K562 (cell line): ENCODE results near the gene GRWD1. TPM values are rescaled to one million over a fixed set of nuclear protein-coding genes. Genes with fewer than 3 reads are reported as not detected.

ENCODE experiments used
- ATAC-seq: fragments of 200-7000 bp; cut with Tn5 transposase; 3 replicates; pipeline ENCODE4 v1.9.1; 2020; ENCODE audit warnings: moderate library complexity
- BruUV-seq: library from RNA; stranded (reverse); fragments of 400-500 nt; replicated peaks from 2 replicates; lab custom pipeline; 2021; lab: Mats Ljungman, UMichigan
- CTCF ChIA-PET: fragments of 300-600 bp; formaldehyde crosslinking; extraction: SDS; loops from one replicate; lab custom pipeline; 2021; ENCODE audit warnings: low intra/inter-chr PET ratio; lab: Yijun Ruan, JAX
- POLR2A ChIA-PET: fragments of 300-600, 350-650 bp; sonication (Branson Sonifier 250); formaldehyde crosslinking; extraction: SDS; loops from one replicate; lab custom pipeline; 2021; ENCODE audit warnings: antibody characterized with exemption, inconsistent platforms; lab: Yijun Ruan, JAX
- DNase-seq, 4 experiments: peaks; one replicate each; pipeline versions ENCODE4 v3.0.0 to v3.0.0-alpha.2; 2011 to 2018; ENCODE audit warnings: low spot score in 3 of 4, mixed read lengths in 3 of 4; ENCODE audit errors: extremely low read depth in 1 of 4
- FAIRE-seq: peaks from 2 replicates; lab custom pipeline; 2011; peaks lifted over from hg19 to GRCh38; lab: Jason Lieb, UNC
- H2AFZ ChIP-seq: 2 replicates; pipeline ENCODE4 v1.6.0; 2011; ENCODE audit warnings: low read depth, low read length, control low read depth, inconsistent platforms
- H3K27ac ChIP-seq: fragments of 200-600 bp; 3 replicates; pipeline ENCODE4 v1.8.0; 2011; ENCODE audit warnings: low read depth, mild to moderate bottlenecking, control low read depth, inconsistent platforms, low read length, moderate library complexity, mixed read lengths; ENCODE audit errors: extremely low read depth
- H3K27me3 ChIP-seq, 2 experiments: fragments of 300-600 bp in 1 of 2; 2 replicates in 1 of 2; 3 replicates in 1 of 2; pipeline versions ENCODE4 v1.6.0 to v1.8.0; 2011; ENCODE audit warnings: inconsistent platforms in 2 of 2, low read length in 2 of 2, mild to moderate bottlenecking in 1 of 2, mixed read lengths in 1 of 2, moderate library complexity in 1 of 2; ENCODE audit not compliant: control insufficient read depth in 2 of 2, insufficient read depth in 2 of 2
- H3K36me3 ChIP-seq: fragments of 300-600 bp; 3 replicates; pipeline ENCODE4 v1.8.0; 2011; ENCODE audit warnings: mild to moderate bottlenecking, low read length, inconsistent platforms; ENCODE audit not compliant: control insufficient read depth, insufficient read depth
- H3K4me1 ChIP-seq, 2 experiments: fragments of 200-600 bp in 1 of 2; replicated peaks in 1 of 2; 2 replicates in 1 of 2; 3 replicates in 1 of 2; pipeline versions ENCODE4 v1.5.1 to v1.8.0; 2011; ENCODE audit warnings: inconsistent platforms in 2 of 2, low read length in 2 of 2, mild to moderate bottlenecking in 1 of 2, mixed read lengths in 1 of 2, moderate library complexity in 1 of 2; ENCODE audit not compliant: control insufficient read depth in 2 of 2, insufficient read depth in 2 of 2
- H3K4me2 ChIP-seq: 2 replicates; pipeline ENCODE4 v1.6.1; 2011; ENCODE audit warnings: low read length, control low read depth, inconsistent platforms, mixed read lengths; ENCODE audit not compliant: insufficient read depth
- H3K4me3 ChIP-seq: fragments of 200-600 bp; sonication (generic), shearing (Covaris generic); 2 replicates; pipeline ENCODE4 v1.5.1; 2016; ENCODE audit warnings: control low read depth, inconsistent platforms
- H3K79me2 ChIP-seq: fragments of 200-600 bp; 3 replicates; pipeline ENCODE4 v1.8.0; 2011; ENCODE audit warnings: low read length, inconsistent platforms; ENCODE audit not compliant: control insufficient read depth, insufficient read depth
- H3K9ac ChIP-seq, 2 experiments: 2 replicates each; pipeline versions ENCODE4 v1.6.0 to v1.6.1; 2011; ENCODE audit warnings: low read depth in 2 of 2, low read length in 2 of 2, control low read depth in 1 of 2, inconsistent platforms in 1 of 2, mild to moderate bottlenecking in 1 of 2, mixed read lengths in 1 of 2; ENCODE audit not compliant: insufficient read depth in 1 of 2
- H3K9me1 ChIP-seq: one replicate; pipeline ENCODE4 v1.6.0; 2011; ENCODE audit warnings: inconsistent platforms, mild to moderate bottlenecking, low read length, moderate library complexity; ENCODE audit not compliant: control insufficient read depth, insufficient read depth
- H3K9me3 ChIP-seq: replicated peaks from 2 replicates; pipeline ENCODE4 v1.5.1; 2011; ENCODE audit warnings: low read depth, low read length, inconsistent platforms; ENCODE audit not compliant: control insufficient read depth, insufficient read depth
- H4K20me1 ChIP-seq: replicated peaks from 2 replicates; pipeline ENCODE4 v1.6.1; 2011; ENCODE audit warnings: low read length, inconsistent platforms, mixed read lengths; ENCODE audit not compliant: control insufficient read depth, insufficient read depth
- FOSL1 ChIP-seq: fragments of 200-800 bp; sonication (Bioruptor generic); conservative IDR thresholded peaks from 2 replicates; pipeline ENCODE4 v1.6.1; 2016; ENCODE audit warnings: missing genetic modification characterization, missing compliant biosample characterization
- FOXJ3 ChIP-seq: sonication (generic); formaldehyde crosslinking; IDR thresholded peaks from 2 replicates; pipeline ENCODE4 v1.4.0; 2020; ENCODE audit warnings: mild to moderate bottlenecking, missing genetic modification reagents
- ILK ChIP-seq: fragments of 450-650 bp; IDR thresholded peaks from 2 replicates; pipeline ENCODE4 v1.6.1; 2016; ENCODE audit warnings: missing genetic modification characterization, low read depth, mild to moderate bottlenecking, missing compliant biosample characterization, moderate library complexity, borderline replicate concordance
- MBD2 ChIP-seq: sonication (generic); IDR thresholded peaks from 2 replicates; pipeline ENCODE4 v1.6.1; 2016; ENCODE audit warnings: low read depth, borderline replicate concordance
- RBM34 ChIP-seq: fragments of 200-400 bp; formaldehyde crosslinking; IDR thresholded peaks from 2 replicates; pipeline ENCODE4 v1.6.1; 2018; ENCODE audit warnings: low read length, borderline replicate concordance; ENCODE audit not compliant: insufficient read depth
- RNF2 ChIP-seq: sonication (generic); IDR thresholded peaks from 2 replicates; pipeline ENCODE4 v1.6.1; 2016
- WGBS: fragments of 100-300 bp; shearing (Covaris generic); methylation state at CpG from one replicate; pipeline ENCODE4 v1.1.6; 2016; ENCODE audit warnings: low coverage, mixed read lengths; ENCODE audit not compliant: insufficient coverage; ENCODE audit errors: missing lambda C conversion rate; 5-methylcytosine and 5-hydroxymethylcytosine counted together
- in situ Hi-C: fragments of 300-500 bp; cut with MboI; formaldehyde crosslinking; loops from 4 replicates; pipeline ENCODE4 v1.15.0; 2018; ENCODE audit warnings: inconsistent platforms, mixed read lengths
- intact Hi-C: fragments of 100-400 bp; cut with micrococcal nuclease; formaldehyde crosslinking; loops from 2 replicates; pipeline ENCODE4 v1.14.2; 2022
- polyA plus RNA-seq, 8 experiments: library from polyadenylated mRNA; depleted of rRNA in 4 of 8; stranded (reverse) in 5 of 8; unstranded in 3 of 8; fragments of >200 nt; fragmentation: Nextera tagmentation in 2 of 8; fragmentation: Illumina TruSeq in 1 of 8; extraction: Ambion mirVana in 2 of 8; extraction: Trizol in 1 of 8; gene quantifications; 2 replicates each; pipeline versions ENCODE4 v1.2.1 to v1.2.3, GENCODE V29; 2011 to 2014; ENCODE audit warnings: inconsistent platforms in 1 of 8, missing spikeins in 1 of 8
- total RNA-seq, 7 experiments: library from RNA; depleted of rRNA in 6 of 7; stranded (reverse); fragments of >200 nt in 6 of 7; fragmentation: Illumina TruSeq in 2 of 7; extraction: Trizol in 2 of 7; gene quantifications; 2 replicates each; pipeline versions ENCODE4 v1.2.1 to v1.2.3, GENCODE V29; 2011 to 2021; ENCODE audit warnings: low replicate concordance in 1 of 7
- TF ChIP-seq, protein P1 (sequence below): fragments of 450-650 bp; formaldehyde crosslinking; IDR thresholded peaks from 2 replicates; pipeline ENCODE4 v1.4.0; 2020; ENCODE audit warnings: mild to moderate bottlenecking, moderate library complexity

The GRWD1 gene
- total and polyA plus RNA-seq, 9 of the 15 experiments (the other 6 are each of a cell fraction or from before 2014, with no cell fraction given): 1.5 to 87.2 (median 24.5) TPM

DNA sequence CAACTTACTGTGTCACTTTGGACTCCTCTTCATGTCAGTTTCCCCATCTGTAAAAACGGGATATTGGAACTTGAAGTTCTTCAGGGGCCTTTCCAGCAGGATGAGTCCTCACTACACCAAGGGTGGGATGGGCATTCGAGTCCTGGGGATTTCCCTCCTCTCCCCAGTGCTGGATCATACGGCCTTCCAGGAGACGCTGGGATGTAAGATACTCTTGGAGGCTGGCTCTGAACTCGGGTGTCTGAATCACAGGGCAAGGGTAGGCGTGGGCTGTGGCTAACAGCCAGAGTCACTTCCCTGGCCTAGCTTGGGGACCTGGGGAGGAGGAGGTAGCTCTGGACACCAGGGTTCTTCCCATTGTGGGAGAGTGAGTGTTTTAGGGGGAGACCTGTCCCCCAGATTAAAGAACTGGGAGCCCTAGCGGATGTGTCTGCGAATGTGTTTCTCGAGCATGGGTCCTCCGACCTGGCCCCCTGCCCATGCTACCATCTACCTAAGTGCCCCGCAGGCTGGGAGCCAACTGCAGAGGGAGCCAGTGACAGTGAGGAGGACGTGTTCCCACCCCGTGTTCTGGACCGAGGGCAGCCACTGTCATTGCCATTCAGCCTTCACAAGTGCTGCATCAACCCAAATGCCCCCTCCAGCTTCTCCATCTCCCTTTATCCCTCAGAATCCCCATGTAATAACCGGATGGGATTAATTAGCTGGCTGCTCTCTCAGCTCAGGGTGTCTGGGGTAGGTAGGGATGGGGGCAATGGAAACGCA lies 21.0 kb downstream of the GRWD1 start:
- peak overlapping the region in 1 of 2 experiments; percentile 61; a peak in 1 of 4 replicates for H3K9ac ChIP-seq
- peaks cover 7 to 38% of the 10 kb centered on the region in 2 experiments; a peak in 4 of 5 replicates for H3K4me1 ChIP-seq
- peaks cover 9% of the 10 kb centered on the region; the same call in 1 of the 2 replicates for H4K20me1 ChIP-seq
- TF ChIP-seq, protein P1, sequence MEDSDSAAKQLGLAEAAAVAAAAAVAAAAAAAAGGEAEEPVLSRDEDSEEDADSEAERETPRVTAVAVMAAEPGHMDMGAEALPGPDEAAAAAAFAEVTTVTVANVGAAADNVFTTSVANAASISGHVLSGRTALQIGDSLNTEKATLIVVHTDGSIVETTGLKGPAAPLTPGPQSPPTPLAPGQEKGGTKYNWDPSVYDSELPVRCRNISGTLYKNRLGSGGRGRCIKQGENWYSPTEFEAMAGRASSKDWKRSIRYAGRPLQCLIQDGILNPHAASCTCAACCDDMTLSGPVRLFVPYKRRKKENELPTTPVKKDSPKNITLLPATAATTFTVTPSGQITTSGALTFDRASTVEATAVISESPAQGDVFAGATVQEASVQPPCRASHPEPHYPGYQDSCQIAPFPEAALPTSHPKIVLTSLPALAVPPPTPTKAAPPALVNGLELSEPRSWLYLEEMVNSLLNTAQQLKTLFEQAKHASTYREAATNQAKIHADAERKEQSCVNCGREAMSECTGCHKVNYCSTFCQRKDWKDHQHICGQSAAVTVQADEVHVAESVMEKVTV (CRISPR knock-in tag): no peak
- TF ChIP-seq RBM34 (no peak), FOXJ3 (no peak), MBD2 (no peak), RNF2 (no peak), ILK (tag) (no peak), FOSL1 (tag) (no peak)
- intact Hi-C loops: no loop called here
- WGBS: 62% methylated on average over 15 of the region's 16 CpGs
- no peaks in the 10 kb centered on the region for H3K9me1 ChIP-seq
- no peak overlapping the region for H3K27ac ChIP-seq
- ChIA-PET CTCF (no interaction called here), POLR2A (interaction anchor here (0.6 to 1.0 kb wide), 2 partner anchors 9 to 873 kb away, joined by 3 read pairs; no protein-coding TSS in a partner anchor)
- H3K79me2 ChIP-seq: peaks cover 16% of the 10 kb centered on the region
- H3K36me3 ChIP-seq: peaks cover 27% of the 10 kb centered on the region; the same call in 2 of the 3 replicates
- no peak overlapping the region for H3K4me2 ChIP-seq
- in situ Hi-C loops: no loop called here
- BruUV-seq: no TSS peak
- no peaks in the 10 kb centered on the region for H3K27me3 ChIP-seq
- peak; percentile 15 for FAIRE-seq
- H3K4me3 ChIP-seq: no peak overlapping the region
- DNase-seq: no peak
- no peak for ATAC-seq
- no peak overlapping the region for H2AFZ ChIP-seq
- H3K9me3 ChIP-seq: no peaks in the 10 kb centered on the region
